Mesothelial cell of epicardium (in vitro differentiated cells): ENCODE measurements around the gene C1QB. TPM values are rescaled to one million over a fixed set of nuclear protein-coding genes. Genes with fewer than 3 reads are reported as not detected.

ENCODE experiments used
- DNase-seq, 2 experiments: peaks; one replicate each; pipeline ENCODE4 v3.0.0; 2021; ENCODE audit warnings: low spot score in 2 of 2; ENCODE audit not compliant: unreplicated experiment in 2 of 2
- H3K27ac Mint-ChIP-seq: 2 replicates; pipeline ENCODE4 v1.8.0; 2021; ENCODE audit warnings: mixed read lengths
- H3K27me3 Mint-ChIP-seq: 2 replicates; pipeline ENCODE4 v1.8.0; 2021; ENCODE audit warnings: low read depth, mixed read lengths
- H3K36me3 Mint-ChIP-seq: 2 replicates; pipeline ENCODE4 v1.8.0; 2021; ENCODE audit warnings: mixed read lengths
- H3K4me1 Mint-ChIP-seq: 2 replicates; pipeline ENCODE4 v1.8.0; 2021; ENCODE audit warnings: mixed read lengths
- H3K4me3 Mint-ChIP-seq: 2 replicates; pipeline ENCODE4 v1.8.0; 2021; ENCODE audit warnings: mild to moderate bottlenecking, moderate library complexity, mixed read lengths
- H3K9me3 Mint-ChIP-seq: 2 replicates; pipeline ENCODE4 v1.8.0; 2021; ENCODE audit warnings: mixed read lengths
- total RNA-seq: library from RNA; stranded (reverse); gene quantifications from 3 replicates; pipeline ENCODE4 v1.2.1, GENCODE V29; 2021
- TF ChIP-seq, protein P1 (sequence below): fragments of 200-600 bp; sonication (generic); IDR thresholded peaks from one replicate; pipeline ENCODE4 v1.5.0; 2021; ENCODE audit warnings: antibody characterized with exemption; ENCODE audit not compliant: unreplicated experiment

C1QB gene
- total RNA-seq, 1 donor from 2014 or later = not detected

GRCh38 chr1:22689505-22689904 is 36.5 kb downstream of the C1QB start:
- no peak overlapping the region for H3K27ac Mint-ChIP-seq
- H3K27me3 Mint-ChIP-seq = peaks cover 2% of the 10 kb centered on the region
- H3K9me3 Mint-ChIP-seq = no peaks in the 10 kb centered on the region
- no peak overlapping the region for H3K4me3 Mint-ChIP-seq
- H3K4me1 Mint-ChIP-seq = peaks cover 34% of the 10 kb centered on the region
- DNase-seq = no peak
- no peaks in the 10 kb centered on the region for H3K36me3 Mint-ChIP-seq
- TF ChIP-seq, protein P1, sequence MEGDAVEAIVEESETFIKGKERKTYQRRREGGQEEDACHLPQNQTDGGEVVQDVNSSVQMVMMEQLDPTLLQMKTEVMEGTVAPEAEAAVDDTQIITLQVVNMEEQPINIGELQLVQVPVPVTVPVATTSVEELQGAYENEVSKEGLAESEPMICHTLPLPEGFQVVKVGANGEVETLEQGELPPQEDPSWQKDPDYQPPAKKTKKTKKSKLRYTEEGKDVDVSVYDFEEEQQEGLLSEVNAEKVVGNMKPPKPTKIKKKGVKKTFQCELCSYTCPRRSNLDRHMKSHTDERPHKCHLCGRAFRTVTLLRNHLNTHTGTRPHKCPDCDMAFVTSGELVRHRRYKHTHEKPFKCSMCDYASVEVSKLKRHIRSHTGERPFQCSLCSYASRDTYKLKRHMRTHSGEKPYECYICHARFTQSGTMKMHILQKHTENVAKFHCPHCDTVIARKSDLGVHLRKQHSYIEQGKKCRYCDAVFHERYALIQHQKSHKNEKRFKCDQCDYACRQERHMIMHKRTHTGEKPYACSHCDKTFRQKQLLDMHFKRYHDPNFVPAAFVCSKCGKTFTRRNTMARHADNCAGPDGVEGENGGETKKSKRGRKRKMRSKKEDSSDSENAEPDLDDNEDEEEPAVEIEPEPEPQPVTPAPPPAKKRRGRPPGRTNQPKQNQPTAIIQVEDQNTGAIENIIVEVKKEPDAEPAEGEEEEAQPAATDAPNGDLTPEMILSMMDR = no peak

GRCh38 chr1:22691031-22691753 is 38.2 kb downstream of the C1QB start:
- TF ChIP-seq, protein P1 = no peak
- no peak overlapping the region for H3K27ac Mint-ChIP-seq
- DNase-seq = no peak
- H3K4me3 Mint-ChIP-seq = no peak overlapping the region
- H3K27me3 Mint-ChIP-seq = peaks cover 2% of the 10 kb centered on the region
- no peaks in the 10 kb centered on the region for H3K9me3 Mint-ChIP-seq
- no peaks in the 10 kb centered on the region for H3K36me3 Mint-ChIP-seq
- H3K4me1 Mint-ChIP-seq = peaks cover 19% of the 10 kb centered on the region

GRCh38 chr1:22694172-22694571 is 41.1 kb downstream of the C1QB start:
- Mint-ChIP-seq H3K9me3 (no peaks in the 10 kb centered on the region), H3K27me3 (no peaks in the 10 kb centered on the region), H3K27ac (no peak overlapping the region), H3K4me3 (no peak overlapping the region), H3K4me1 (peaks cover 8% of the 10 kb centered on the region), H3K36me3 (no peaks in the 10 kb centered on the region)
- DNase-seq = no peak
- TF ChIP-seq, protein P1 = no peak

- H3K27me3 Mint-ChIP-seq = no peaks in the 10 kb centered on the region
- H3K27ac Mint-ChIP-seq = no peak overlapping the region
- H3K9me3 Mint-ChIP-seq = no peaks in the 10 kb centered on the region
- TF ChIP-seq, protein P1 = no peak
- no peaks in the 10 kb centered on the region for H3K36me3 Mint-ChIP-seq
- H3K4me3 Mint-ChIP-seq = no peak overlapping the region
- DNase-seq = no peak
- peaks cover 5% of the 10 kb centered on the region for H3K4me1 Mint-ChIP-seq
Measured at GRCh38 chr1:22696610-22697009, 43.6 kb downstream of the C1QB start.

GRCh38 chr1:22697980-22698379 is 44.9 kb downstream of the C1QB start:
- TF ChIP-seq, protein P1 = no peak
- Mint-ChIP-seq H3K36me3 (no peaks in the 10 kb centered on the region), H3K27ac (peak overlapping the region; percentile 43)

More at GRCh38 chr1:22697980-22698379, 44.9 kb downstream of the C1QB start:
- DNase-seq = no peak
- H3K9me3 Mint-ChIP-seq = no peaks in the 10 kb centered on the region
- no peak overlapping the region for H3K4me3 Mint-ChIP-seq
- H3K27me3 Mint-ChIP-seq = no peaks in the 10 kb centered on the region
- H3K4me1 Mint-ChIP-seq = peaks cover 5% of the 10 kb centered on the region
